Thoracic aorta (tissue), 2 donors: ENCODE data around the gene OLAH. TPM values are rescaled to one million over a fixed set of nuclear protein-coding genes. Genes with fewer than 3 reads are reported as not detected.

Experiments
- ATAC-seq: fragments of 150-250 bp; one replicate; pipeline ENCODE4 v1.8.0; 2017; ENCODE audit warnings: low read depth; ENCODE audit not compliant: insufficient number of reproducible peaks, low FRiP score
- DNase-seq: peaks from one replicate; pipeline ENCODE4 v3.0.0-alpha.2; 2020; ENCODE audit warnings: low spot score
- H3K27ac ChIP-seq, 2 donors: fragments of 200-600 bp; sonication (generic); 1 replicate in 1 of 2; 2 replicates in 1 of 2; pipeline ENCODE4 v1.5.1; 2016; ENCODE audit warnings: mild to moderate bottlenecking in 2 of 2, moderate library complexity in 2 of 2
- H3K27me3 ChIP-seq: fragments of 200-600 bp; sonication (generic); replicated peaks from 2 replicates; pipeline ENCODE4 v1.6.0; 2016; ENCODE audit warnings: mild to moderate bottlenecking; ENCODE audit not compliant: insufficient read depth
- H3K36me3 ChIP-seq: fragments of 200-600 bp; sonication (generic); one replicate; pipeline ENCODE4 v1.5.1; 2016
- H3K4me1 ChIP-seq, 2 donors: fragments of 200-600 bp; sonication (generic); 1 replicate in 1 of 2; 2 replicates in 1 of 2; pipeline versions ENCODE4 v1.5.1 to v1.6.0; 2016; ENCODE audit warnings: low read depth in 2 of 2, mild to moderate bottlenecking in 1 of 2; ENCODE audit not compliant: control insufficient read depth in 1 of 2
- H3K4me3 ChIP-seq: fragments of 200-600 bp; sonication (generic); 2 replicates; pipeline ENCODE4 v1.5.1; 2016; ENCODE audit warnings: mild to moderate bottlenecking
- H3K9me3 ChIP-seq: fragments of 200-600 bp; sonication (generic); 2 replicates; pipeline ENCODE4 v1.5.1; 2016
- CTCF ChIP-seq: fragments of 200-600 bp; sonication (generic); IDR thresholded peaks from one replicate; pipeline ENCODE4 v1.5.1; 2019; ENCODE audit warnings: antibody characterized with exemption
- total RNA-seq, 2 donors: library from RNA; depleted of rRNA; stranded (reverse); fragments of >200 nt; gene quantifications; one replicate each; pipeline versions ENCODE4 v1.1.0 to v1.2.3, GENCODE V29; 2016

Gene OLAH
- total RNA-seq, 2 donors from 2014 or later: 2.5 TPM; not detected in 1

- ATAC-seq (no peak), DNase-seq (no peak)
- H3K36me3 ChIP-seq: no peaks in the 10 kb centered on the region
- no peak for TF ChIP-seq CTCF
- H3K4me3 ChIP-seq: no peak overlapping the region
- H3K9me3 ChIP-seq: peaks cover 12% of the 10 kb centered on the region
- H3K27me3 ChIP-seq: no peaks in the 10 kb centered on the region
- no peak overlapping the region for H3K27ac ChIP-seq
- H3K4me1 ChIP-seq: no peaks in the 10 kb centered on the region
Measured at GRCh38 chr10:15059914-15060313, 16.2 kb downstream of the OLAH start.

GRCh38 chr10:15060638-15061037, 16.9 kb downstream of the OLAH start:
- Histone ChIP-seq H3K36me3 (no peaks in the 10 kb centered on the region), H3K4me1 (no peaks in the 10 kb centered on the region), H3K4me3 (no peak overlapping the region), H3K27ac (no peak overlapping the region), H3K9me3 (peaks cover 18% of the 10 kb centered on the region), H3K27me3 (no peaks in the 10 kb centered on the region)
- DNase-seq (no peak), ATAC-seq (no peak)
- TF ChIP-seq CTCF: no peak

GRCh38 chr10:15067154-15067553, 23.4 kb downstream of the OLAH start:
- peaks cover 5% of the 10 kb centered on the region for H3K9me3 ChIP-seq
- H3K27ac ChIP-seq: no peak overlapping the region
- no peaks in the 10 kb centered on the region for H3K36me3 ChIP-seq
- no peak overlapping the region for H3K4me3 ChIP-seq
- H3K4me1 ChIP-seq: no peaks in the 10 kb centered on the region
- ATAC-seq: no peak
- no peak for TF ChIP-seq CTCF
- no peak for DNase-seq
- H3K27me3 ChIP-seq: no peaks in the 10 kb centered on the region

GRCh38 chr10:15068802-15069201, 25.1 kb downstream of the OLAH start:
- Histone ChIP-seq H3K27me3 (no peaks in the 10 kb centered on the region), H3K9me3 (peaks cover 5% of the 10 kb centered on the region), H3K36me3 (no peaks in the 10 kb centered on the region), H3K4me1 (no peaks in the 10 kb centered on the region), H3K4me3 (no peak overlapping the region), H3K27ac (no peak overlapping the region)
- no peak for ATAC-seq
- no peak for DNase-seq
- no peak for TF ChIP-seq CTCF

GRCh38 chr10:15069230-15069629, 25.5 kb downstream of the OLAH start:
- Histone ChIP-seq H3K36me3 (no peaks in the 10 kb centered on the region), H3K4me1 (no peaks in the 10 kb centered on the region), H3K4me3 (no peak overlapping the region), H3K27ac (no peak overlapping the region), H3K27me3 (no peaks in the 10 kb centered on the region), H3K9me3 (peaks cover 5% of the 10 kb centered on the region)
- DNase-seq: no peak
- no peak for ATAC-seq
- TF ChIP-seq CTCF: no peak
